K562 (cell line): ENCODE data around the gene ZBTB44. TPM values are rescaled to one million over a fixed set of nuclear protein-coding genes. Genes with fewer than 3 reads are reported as not detected.
A peak's percentile ranks its signal among the peaks of the same experiment; 100 is the strongest.

ENCODE experiments used
- C11orf30 ChIP-seq: fragments of 450-650 bp; IDR thresholded peaks from 2 replicates; pipeline ENCODE4 v1.6.1; 2016; ENCODE audit warnings: low read depth, mild to moderate bottlenecking
- CBX2 ChIP-seq: fragments of 200-600 bp; sonication (generic); IDR thresholded peaks from one replicate; pipeline ENCODE4 v1.6.1; 2012; ENCODE audit warnings: mild to moderate bottlenecking, low read length, inconsistent platforms; ENCODE audit not compliant: insufficient read depth, poor library complexity, severe bottlenecking
- FOXA1 ChIP-seq: fragments of 450-650 bp; IDR thresholded peaks from 2 replicates; pipeline ENCODE4 v1.6.1; 2016; ENCODE audit warnings: mild to moderate bottlenecking, borderline replicate concordance
- FOXK1 ChIP-seq: sonication (generic); formaldehyde crosslinking; IDR thresholded peaks from 2 replicates; pipeline ENCODE4 v1.8.0; 2022; ENCODE audit warnings: missing genetic modification reagents, mild to moderate bottlenecking, borderline replicate concordance
- KLF16 ChIP-seq: IDR thresholded peaks from 2 replicates; pipeline ENCODE4 v1.6.1; 2016; ENCODE audit warnings: antibody characterized with exemption
- MAFG ChIP-seq: fragments of 450-650 bp; conservative IDR thresholded peaks from 2 replicates; pipeline ENCODE4 v1.6.1; 2016; ENCODE audit warnings: missing genetic modification characterization, missing compliant biosample characterization
- MYC ChIP-seq, 2 experiments: fragments of 250-450 bp in 1 of 2; sonication (Bioruptor Pico) in 1 of 2; IDR thresholded peaks; 2 replicates each; pipeline versions ENCODE4 v1.5.1 to v1.6.1; 2012 to 2021; ENCODE audit warnings: low read depth in 2 of 2, borderline replicate concordance in 1 of 2, improper control_type of control experiment in 1 of 2, low read length in 1 of 2, mild to moderate bottlenecking in 1 of 2, moderate library complexity in 1 of 2
- NCOA4 ChIP-seq: fragments of 450-650 bp; IDR thresholded peaks from 2 replicates; pipeline ENCODE4 v1.6.1; 2018; ENCODE audit warnings: mild to moderate bottlenecking; ENCODE audit not compliant: partially characterized antibody
- PYGO2 ChIP-seq: fragments of 450-650 bp; IDR thresholded peaks from 2 replicates; pipeline ENCODE4 v1.6.1; 2016; ENCODE audit warnings: mild to moderate bottlenecking, missing genetic modification characterization, moderate library complexity, missing compliant biosample characterization
- SAFB ChIP-seq: fragments of 200-400 bp; formaldehyde crosslinking; IDR thresholded peaks from 2 replicates; pipeline ENCODE4 v1.6.1; 2017; ENCODE audit warnings: low read depth, low read length, borderline replicate concordance
- SAP30 ChIP-seq: fragments of 200-600 bp; sonication (generic); IDR thresholded peaks from 2 replicates; pipeline ENCODE4 v1.6.1; 2012; ENCODE audit warnings: borderline replicate concordance, low read depth, mild to moderate bottlenecking, moderate library complexity, low read length, control low read depth, inconsistent platforms; ENCODE audit not compliant: insufficient read depth, poor library complexity, severe bottlenecking
- TCF3 ChIP-seq: sonication (generic); formaldehyde crosslinking; IDR thresholded peaks from 2 replicates; pipeline ENCODE4 v1.4.0; 2020; ENCODE audit warnings: mild to moderate bottlenecking, missing genetic modification reagents
- ZNF699 ChIP-seq: fragments of 250-450 bp; sonication (Bioruptor Pico); IDR thresholded peaks from 2 replicates; pipeline ENCODE4 v1.8.0; 2021; ENCODE audit warnings: mild to moderate bottlenecking, moderate library complexity; ENCODE audit not compliant: insufficient replicate concordance
- ZZZ3 ChIP-seq: fragments of 450-650 bp; IDR thresholded peaks from 2 replicates; pipeline ENCODE4 v1.6.1; 2016; ENCODE audit warnings: antibody characterized with exemption, mild to moderate bottlenecking, moderate library complexity
- polyA plus RNA-seq, 8 experiments: library from polyadenylated mRNA; depleted of rRNA in 4 of 8; stranded (reverse) in 5 of 8; unstranded in 3 of 8; fragments of >200 nt; fragmentation: Nextera tagmentation in 2 of 8; fragmentation: Illumina TruSeq in 1 of 8; extraction: Ambion mirVana in 2 of 8; extraction: Trizol in 1 of 8; gene quantifications; 2 replicates each; pipeline versions ENCODE4 v1.2.1 to v1.2.3, GENCODE V29; 2011 to 2014; ENCODE audit warnings: inconsistent platforms in 1 of 8, missing spikeins in 1 of 8
- total RNA-seq, 7 experiments: library from RNA; depleted of rRNA in 6 of 7; stranded (reverse); fragments of >200 nt in 6 of 7; fragmentation: Illumina TruSeq in 2 of 7; extraction: Trizol in 2 of 7; gene quantifications; 2 replicates each; pipeline versions ENCODE4 v1.2.1 to v1.2.3, GENCODE V29; 2011 to 2021; ENCODE audit warnings: low replicate concordance in 1 of 7
- TF ChIP-seq, protein P1 (sequence below), 2 experiments: IDR thresholded peaks in 1 of 2; conservative IDR thresholded peaks in 1 of 2; 2 replicates each; pipeline ENCODE4 v1.6.1; 2016; ENCODE audit warnings: low read depth in 2 of 2, mild to moderate bottlenecking in 1 of 2, missing compliant biosample characterization in 1 of 2, missing genetic modification characterization in 1 of 2, moderate library complexity in 1 of 2
- TF ChIP-seq, protein P2 (sequence below): fragments of 250-450 bp; sonication (Bioruptor Pico); IDR thresholded peaks from 2 replicates; pipeline ENCODE4 v1.4.0; 2020; ENCODE audit warnings: mild to moderate bottlenecking, moderate library complexity
- TF ChIP-seq, protein P3 (sequence below), 2 experiments: fragments of 450-650 bp; conservative IDR thresholded peaks; 2 replicates each; pipeline ENCODE4 v1.6.1; 2017; ENCODE audit warnings: mild to moderate bottlenecking in 2 of 2, moderate library complexity in 2 of 2
- TF ChIP-seq, protein P4 (sequence below): fragments of 250-450 bp; sonication (Bioruptor Pico); IDR thresholded peaks from 2 replicates; pipeline ENCODE4 v1.5.0; 2020; ENCODE audit warnings: mild to moderate bottlenecking

ZBTB44 gene
- total and polyA plus RNA-seq, 9 of the 15 experiments (the other 6 are each of a cell fraction or from before 2014, with no cell fraction given): 4.7 to 27.1 (median 17.3) TPM

DNA sequence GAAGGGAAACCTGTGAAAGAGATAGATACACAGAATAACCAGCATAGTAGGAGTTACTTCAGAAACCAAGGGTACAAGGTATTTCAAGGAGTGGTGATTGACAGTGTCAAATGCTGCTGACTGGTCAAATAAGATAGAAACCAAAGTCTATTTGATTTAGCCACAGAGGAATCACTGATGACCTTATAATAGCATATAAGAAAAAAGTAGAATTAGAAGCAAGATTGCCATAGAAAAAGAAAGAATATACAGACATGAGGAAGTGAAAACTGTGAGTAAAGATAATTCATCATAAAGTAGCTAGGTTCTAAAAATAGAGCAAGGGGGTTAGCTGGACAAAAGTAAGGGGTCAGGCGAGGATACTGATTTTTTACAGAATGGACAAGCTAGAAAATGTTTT, 14.2 kb downstream of the ZBTB44 start (continued):
- TF ChIP-seq, protein P1, sequence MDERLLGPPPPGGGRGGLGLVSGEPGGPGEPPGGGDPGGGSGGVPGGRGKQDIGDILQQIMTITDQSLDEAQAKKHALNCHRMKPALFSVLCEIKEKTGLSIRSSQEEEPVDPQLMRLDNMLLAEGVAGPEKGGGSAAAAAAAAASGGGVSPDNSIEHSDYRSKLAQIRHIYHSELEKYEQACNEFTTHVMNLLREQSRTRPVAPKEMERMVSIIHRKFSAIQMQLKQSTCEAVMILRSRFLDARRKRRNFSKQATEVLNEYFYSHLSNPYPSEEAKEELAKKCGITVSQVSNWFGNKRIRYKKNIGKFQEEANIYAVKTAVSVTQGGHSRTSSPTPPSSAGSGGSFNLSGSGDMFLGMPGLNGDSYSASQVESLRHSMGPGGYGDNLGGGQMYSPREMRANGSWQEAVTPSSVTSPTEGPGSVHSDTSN (CRISPR knock-in tag; IDR thresholded peaks at IDR 0.05; ENCODE audit: low read depth): no peak
- TF ChIP-seq, protein P1 (tag; conservative IDR thresholded peaks at IDR 0.05; ENCODE audit: low read depth): peak; percentile 45
- TF ChIP-seq MAFG (tag): peak; percentile 29; the same call in 1 of the 2 replicates
- TF ChIP-seq, protein P2, sequence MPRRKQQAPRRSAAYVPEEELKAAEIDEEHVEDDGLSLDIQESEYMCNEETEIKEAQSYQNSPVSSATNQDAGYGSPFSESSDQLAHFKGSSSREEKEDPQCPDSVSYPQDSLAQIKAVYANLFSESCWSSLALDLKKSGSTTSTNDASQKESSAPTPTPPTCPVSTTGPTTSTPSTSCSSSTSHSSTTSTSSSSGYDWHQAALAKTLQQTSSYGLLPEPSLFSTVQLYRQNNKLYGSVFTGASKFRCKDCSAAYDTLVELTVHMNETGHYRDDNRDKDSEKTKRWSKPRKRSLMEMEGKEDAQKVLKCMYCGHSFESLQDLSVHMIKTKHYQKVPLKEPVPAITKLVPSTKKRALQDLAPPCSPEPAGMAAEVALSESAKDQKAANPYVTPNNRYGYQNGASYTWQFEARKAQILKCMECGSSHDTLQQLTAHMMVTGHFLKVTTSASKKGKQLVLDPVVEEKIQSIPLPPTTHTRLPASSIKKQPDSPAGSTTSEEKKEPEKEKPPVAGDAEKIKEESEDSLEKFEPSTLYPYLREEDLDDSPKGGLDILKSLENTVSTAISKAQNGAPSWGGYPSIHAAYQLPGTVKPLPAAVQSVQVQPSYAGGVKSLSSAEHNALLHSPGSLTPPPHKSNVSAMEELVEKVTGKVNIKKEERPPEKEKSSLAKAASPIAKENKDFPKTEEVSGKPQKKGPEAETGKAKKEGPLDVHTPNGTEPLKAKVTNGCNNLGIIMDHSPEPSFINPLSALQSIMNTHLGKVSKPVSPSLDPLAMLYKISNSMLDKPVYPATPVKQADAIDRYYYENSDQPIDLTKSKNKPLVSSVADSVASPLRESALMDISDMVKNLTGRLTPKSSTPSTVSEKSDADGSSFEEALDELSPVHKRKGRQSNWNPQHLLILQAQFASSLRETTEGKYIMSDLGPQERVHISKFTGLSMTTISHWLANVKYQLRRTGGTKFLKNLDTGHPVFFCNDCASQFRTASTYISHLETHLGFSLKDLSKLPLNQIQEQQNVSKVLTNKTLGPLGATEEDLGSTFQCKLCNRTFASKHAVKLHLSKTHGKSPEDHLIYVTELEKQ (CRISPR knock-in tag): no peak
- TF ChIP-seq SAP30: no peak
- TF ChIP-seq, protein P3, sequence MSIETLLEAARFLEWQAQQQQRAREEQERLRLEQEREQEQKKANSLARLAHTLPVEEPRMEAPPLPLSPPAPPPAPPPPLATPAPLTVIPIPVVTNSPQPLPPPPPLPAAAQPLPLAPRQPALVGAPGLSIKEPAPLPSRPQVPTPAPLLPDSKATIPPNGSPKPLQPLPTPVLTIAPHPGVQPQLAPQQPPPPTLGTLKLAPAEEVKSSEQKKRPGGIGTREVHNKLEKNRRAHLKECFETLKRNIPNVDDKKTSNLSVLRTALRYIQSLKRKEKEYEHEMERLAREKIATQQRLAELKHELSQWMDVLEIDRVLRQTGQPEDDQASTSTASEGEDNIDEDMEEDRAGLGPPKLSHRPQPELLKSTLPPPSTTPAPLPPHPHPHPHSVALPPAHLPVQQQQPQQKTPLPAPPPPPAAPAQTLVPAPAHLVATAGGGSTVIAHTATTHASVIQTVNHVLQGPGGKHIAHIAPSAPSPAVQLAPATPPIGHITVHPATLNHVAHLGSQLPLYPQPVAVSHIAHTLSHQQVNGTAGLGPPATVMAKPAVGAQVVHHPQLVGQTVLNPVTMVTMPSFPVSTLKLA (conservative IDR thresholded peaks at IDR 0.05): no peak
- TF ChIP-seq CBX2: no peak
- TF ChIP-seq SAFB: no peak
- TF ChIP-seq KLF16: no peak
- no peak for TF ChIP-seq MYC (IDR thresholded peaks at IDR 0.05; ENCODE audit: low read depth, low read length)
- no peak for TF ChIP-seq MYC (CRISPR knock-in tag; IDR thresholded peaks at IDR 0.05; ENCODE audit: borderline replicate concordance, low read depth)
- peak; percentile 64 for TF ChIP-seq TCF3
- no peak for TF ChIP-seq PYGO2 (tag)
- peak; percentile 62; the same call in 1 of the 2 replicates for TF ChIP-seq C11orf30
- TF ChIP-seq, protein P4, sequence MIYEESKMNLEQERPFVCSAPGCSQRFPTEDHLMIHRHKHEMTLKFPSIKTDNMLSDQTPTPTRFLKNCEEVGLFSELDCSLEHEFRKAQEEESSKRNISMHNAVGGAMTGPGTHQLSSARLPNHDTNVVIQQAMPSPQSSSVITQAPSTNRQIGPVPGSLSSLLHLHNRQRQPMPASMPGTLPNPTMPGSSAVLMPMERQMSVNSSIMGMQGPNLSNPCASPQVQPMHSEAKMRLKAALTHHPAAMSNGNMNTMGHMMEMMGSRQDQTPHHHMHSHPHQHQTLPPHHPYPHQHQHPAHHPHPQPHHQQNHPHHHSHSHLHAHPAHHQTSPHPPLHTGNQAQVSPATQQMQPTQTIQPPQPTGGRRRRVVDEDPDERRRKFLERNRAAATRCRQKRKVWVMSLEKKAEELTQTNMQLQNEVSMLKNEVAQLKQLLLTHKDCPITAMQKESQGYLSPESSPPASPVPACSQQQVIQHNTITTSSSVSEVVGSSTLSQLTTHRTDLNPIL (CRISPR knock-in tag): no peak
- TF ChIP-seq ZNF699 (CRISPR knock-in tag): no peak
- no peak for TF ChIP-seq NCOA4
- TF ChIP-seq FOXK1 (CRISPR knock-in tag): no peak
- peak; percentile 42; the same call in 1 of the 2 replicates for TF ChIP-seq FOXA1
- TF ChIP-seq ZZZ3: no peak
